Liver (tissue), 9 donors: ENCODE measurements around the gene P2RY10. TPM values are rescaled to one million over a fixed set of nuclear protein-coding genes. Genes with fewer than 3 reads are reported as not detected.

Source experiments
- DNase-seq: peaks from one replicate; pipeline ENCODE4 v3.0.0-alpha.2; 2017; ENCODE audit warnings: low spot score
- H3K27ac ChIP-seq, 2 donors: one replicate each; pipeline ENCODE4 v1.7.0; 2013; ENCODE audit warnings: inconsistent platforms in 2 of 2, low read length in 2 of 2, control low read depth in 1 of 2, low read depth in 1 of 2, mild to moderate bottlenecking in 1 of 2
- H3K27me3 ChIP-seq, 4 donors: one replicate each; pipeline versions ENCODE4 v1.6.1 to v1.7.0; 2013; ENCODE audit warnings: low read length in 3 of 4, inconsistent platforms in 1 of 4, mild to moderate bottlenecking in 1 of 4, moderate library complexity in 1 of 4; ENCODE audit not compliant: control insufficient read depth in 4 of 4, insufficient read depth in 4 of 4
- H3K36me3 ChIP-seq, 4 donors: one replicate each; pipeline versions ENCODE4 v1.6.1 to v1.7.0; 2013; ENCODE audit warnings: low read length in 3 of 4, mild to moderate bottlenecking in 3 of 4, low read depth in 1 of 4, moderate library complexity in 1 of 4; ENCODE audit not compliant: control insufficient read depth in 4 of 4, insufficient read depth in 3 of 4
- H3K4me1 ChIP-seq, 4 donors: one replicate each; pipeline versions ENCODE4 v1.6.1 to v1.7.0; 2013; ENCODE audit warnings: low read length in 3 of 4, mild to moderate bottlenecking in 3 of 4, moderate library complexity in 1 of 4; ENCODE audit not compliant: control insufficient read depth in 4 of 4, insufficient read depth in 4 of 4
- H3K4me3 ChIP-seq, 3 donors: one replicate each; pipeline versions ENCODE4 v1.6.1 to v1.7.0; 2013; ENCODE audit warnings: low read length in 3 of 3, control low read depth in 1 of 3, low read depth in 1 of 3, mild to moderate bottlenecking in 1 of 3
- H3K9ac ChIP-seq, 2 donors: one replicate each; pipeline ENCODE4 v1.7.0; 2013; ENCODE audit warnings: low read length in 2 of 2, mild to moderate bottlenecking in 2 of 2, moderate library complexity in 2 of 2, control low read depth in 1 of 2, low read depth in 1 of 2
- H3K9me3 ChIP-seq, 4 donors: one replicate each; pipeline versions ENCODE4 v1.6.1 to v1.7.0; 2013; ENCODE audit warnings: low read length in 3 of 4; ENCODE audit not compliant: control insufficient read depth in 4 of 4
- EGR1 ChIP-seq, 2 donors: IDR thresholded peaks; 2 replicates each; pipeline ENCODE4 v1.6.1; 2016 to 2018; ENCODE audit warnings: antibody characterized with exemption in 2 of 2, low read depth in 2 of 2
- FOXA1 ChIP-seq: IDR thresholded peaks from 2 replicates; pipeline ENCODE4 v1.6.1; 2016; ENCODE audit warnings: antibody characterized with exemption
- FOXA2 ChIP-seq: IDR thresholded peaks from 2 replicates; pipeline ENCODE4 v1.6.1; 2016; ENCODE audit warnings: antibody characterized with exemption
- GABPA ChIP-seq, 2 donors: IDR thresholded peaks in 1 of 2; conservative IDR thresholded peaks in 1 of 2; 2 replicates each; pipeline ENCODE4 v1.6.1; 2016; ENCODE audit warnings: antibody characterized with exemption in 2 of 2, mild to moderate bottlenecking in 1 of 2, moderate library complexity in 1 of 2
- HNF4A ChIP-seq, 2 donors: conservative IDR thresholded peaks; 2 replicates each; pipeline ENCODE4 v1.6.1; 2016; ENCODE audit warnings: antibody characterized with exemption in 2 of 2, mild to moderate bottlenecking in 2 of 2
- HNF4G ChIP-seq: IDR thresholded peaks from 2 replicates; pipeline ENCODE4 v1.6.1; 2016; ENCODE audit warnings: antibody characterized with exemption
- JUND ChIP-seq, 2 donors: IDR thresholded peaks; 2 replicates each; pipeline ENCODE4 v1.6.1; 2016; ENCODE audit warnings: antibody characterized with exemption in 2 of 2
- MAX ChIP-seq: IDR thresholded peaks from 2 replicates; pipeline ENCODE4 v1.6.1; 2016; ENCODE audit warnings: antibody characterized with exemption
- NR2F2 ChIP-seq: IDR thresholded peaks from 2 replicates; pipeline ENCODE4 v1.6.1; 2016; ENCODE audit warnings: antibody characterized with exemption
- RAD21 ChIP-seq, 2 donors: IDR thresholded peaks; 2 replicates each; pipeline ENCODE4 v1.6.1; 2016; ENCODE audit warnings: antibody characterized with exemption in 2 of 2, mild to moderate bottlenecking in 2 of 2
- REST ChIP-seq: IDR thresholded peaks from 2 replicates; pipeline ENCODE4 v1.6.1; 2016; ENCODE audit warnings: antibody characterized with exemption, mild to moderate bottlenecking
- RXRA ChIP-seq, 2 donors: IDR thresholded peaks; 2 replicates each; pipeline ENCODE4 v1.6.1; 2017 to 2018; ENCODE audit warnings: antibody characterized with exemption in 2 of 2, mild to moderate bottlenecking in 1 of 2
- SP1 ChIP-seq: IDR thresholded peaks from 2 replicates; pipeline ENCODE4 v1.6.1; 2018; ENCODE audit warnings: antibody characterized with exemption, mild to moderate bottlenecking
- TAF1 ChIP-seq: conservative IDR thresholded peaks from 2 replicates; pipeline ENCODE4 v1.6.1; 2016; ENCODE audit warnings: antibody characterized with exemption, mild to moderate bottlenecking
- YY1 ChIP-seq: IDR thresholded peaks from 2 replicates; pipeline ENCODE4 v1.6.1; 2016; ENCODE audit warnings: antibody characterized with exemption, mild to moderate bottlenecking
- WGBS: extraction: QIAGEN DNeasy Blood & Tissue Kit; methylation state at CpG from one replicate; pipeline ENCODE4 v1.1.7; 2013; 5-methylcytosine and 5-hydroxymethylcytosine counted together
- polyA plus RNA-seq, 2 donors: library from polyadenylated mRNA; stranded (reverse) in 1 of 2; unstranded in 1 of 2; fragments of 200-250 nt in 1 of 2; fragments of >200 nt in 1 of 2; fragmentation: Nextera tagmentation in 1 of 2; extraction: Ambion mirVana in 1 of 2; gene quantifications; one replicate each; pipeline versions ENCODE4 v1.2.1 to v1.2.3, GENCODE V29; 2013 to 2015
- total RNA-seq, 2 donors: library from RNA; depleted of rRNA; stranded (reverse); fragments of >200 nt; gene quantifications; one replicate each; pipeline ENCODE4 v1.2.3, GENCODE V29; 2014
- TF ChIP-seq, protein P1 (sequence below): IDR thresholded peaks from 2 replicates; pipeline ENCODE4 v1.6.1; 2016; ENCODE audit warnings: antibody characterized with exemption
- donor health status: healthy.
- donor health status: healthy.
- donor health status: healthy.
- donor health status: healthy.
- donor health status: healthy.

P2RY10 gene
- total and polyA plus RNA-seq, 4 donors, result 0.17 to 1.8 (median 0.25) TPM

DNA sequence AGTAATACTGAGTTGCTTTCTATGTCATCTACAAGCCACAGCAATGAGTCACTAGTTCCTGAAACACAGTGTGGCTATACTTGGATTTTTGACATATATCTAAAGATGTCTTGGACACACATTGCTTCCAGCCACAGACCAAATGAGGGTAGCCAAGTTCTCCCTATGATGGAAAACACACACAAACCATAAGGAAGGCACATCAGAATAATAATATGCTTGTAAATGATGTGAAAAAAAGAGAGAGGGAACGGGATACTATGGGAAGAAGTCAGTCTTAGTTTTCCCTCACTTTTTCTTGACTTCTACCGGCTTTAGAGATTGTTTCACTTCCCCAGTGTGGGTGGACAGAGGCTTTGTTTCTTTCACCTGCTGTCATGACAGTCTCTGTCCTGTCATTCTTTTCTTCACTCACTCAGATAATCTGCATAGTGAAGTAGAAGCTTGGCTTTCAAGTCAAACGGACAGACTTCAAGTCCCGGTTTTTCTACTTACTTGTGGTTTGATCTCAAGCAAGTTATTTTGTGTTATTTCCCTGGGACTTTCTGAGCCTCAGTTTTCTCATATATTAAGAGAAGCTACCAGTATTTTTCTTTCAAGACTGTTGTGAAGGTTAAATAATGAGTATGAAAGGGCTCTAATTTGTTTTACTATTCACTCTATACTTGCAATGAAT is 34.7 kb downstream of the P2RY10 start:
- Histone ChIP-seq H3K27ac (no peak overlapping the region), H3K4me1 (no peaks in the 10 kb centered on the region), H3K9ac (no peak overlapping the region), H3K9me3 (no peaks in the 10 kb centered on the region), H3K36me3 (no peaks in the 10 kb centered on the region), H3K27me3 (no peaks in the 10 kb centered on the region), H3K4me3 (no peak overlapping the region)
- TF ChIP-seq REST (no peak), FOXA1 (no peak), SP1 (no peak), NR2F2 (no peak), TAF1 (no peak), RAD21 (IDR thresholded peaks at IDR 0.05) (no peak), FOXA2 (no peak), JUND (IDR thresholded peaks at IDR 0.05) (no peak), GABPA (IDR thresholded peaks at IDR 0.05 in 1 of 2, conservative IDR thresholded peaks at IDR 0.05 in 1 of 2) (no peak), YY1 (no peak), HNF4G (no peak)
- no peak for DNase-seq
- WGBS, result 51% methylated on average over 4 of the region's 4 CpGs

DNA sequence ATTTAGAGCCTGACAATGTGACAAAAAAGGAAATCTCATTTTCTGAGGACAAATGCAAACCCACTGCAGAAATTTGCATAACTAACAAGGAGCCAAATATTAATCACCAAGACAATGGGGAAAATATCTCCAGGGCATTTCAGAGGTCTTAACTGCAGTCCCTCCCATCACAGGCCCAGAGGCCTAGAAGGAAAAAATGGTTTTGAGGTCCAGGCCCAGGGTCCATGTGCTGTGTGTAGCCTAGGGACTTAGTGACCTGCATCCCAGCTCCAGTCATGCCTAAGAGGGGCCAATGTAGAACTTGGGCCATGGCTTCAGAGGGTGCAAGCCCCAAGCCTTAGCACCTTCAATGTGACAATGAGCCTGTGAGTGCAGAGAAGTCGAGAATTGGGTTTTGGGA is 44.2 kb downstream of the P2RY10 start:
- Histone ChIP-seq H3K4me3 (no peak overlapping the region), H3K4me1 (no peaks in the 10 kb centered on the region), H3K9me3 (peaks cover 0 to 5% (median 0%) of the 10 kb centered on the region in 4 donors), H3K27me3 (no peaks in the 10 kb centered on the region), H3K36me3 (no peaks in the 10 kb centered on the region), H3K27ac (no peak overlapping the region), H3K9ac (no peak overlapping the region)
- WGBS, result 33% methylated on average over 1 of the region's 1 CpG
- TF ChIP-seq NR2F2 (no peak), JUND (IDR thresholded peaks at IDR 0.05) (no peak), RXRA (IDR thresholded peaks at IDR 0.05) (no peak), MAX (no peak), GABPA (IDR thresholded peaks at IDR 0.05 in 1 of 2, conservative IDR thresholded peaks at IDR 0.05 in 1 of 2) (no peak), RAD21 (IDR thresholded peaks at IDR 0.05) (no peak), EGR1 (IDR thresholded peaks at IDR 0.05; ENCODE audit: low read depth in 2 of 2) (no peak), FOXA1 (no peak), REST (no peak), TAF1 (no peak), FOXA2 (no peak), SP1 (no peak), HNF4A (conservative IDR thresholded peaks at IDR 0.05) (no peak)
- TF ChIP-seq, protein P1, sequence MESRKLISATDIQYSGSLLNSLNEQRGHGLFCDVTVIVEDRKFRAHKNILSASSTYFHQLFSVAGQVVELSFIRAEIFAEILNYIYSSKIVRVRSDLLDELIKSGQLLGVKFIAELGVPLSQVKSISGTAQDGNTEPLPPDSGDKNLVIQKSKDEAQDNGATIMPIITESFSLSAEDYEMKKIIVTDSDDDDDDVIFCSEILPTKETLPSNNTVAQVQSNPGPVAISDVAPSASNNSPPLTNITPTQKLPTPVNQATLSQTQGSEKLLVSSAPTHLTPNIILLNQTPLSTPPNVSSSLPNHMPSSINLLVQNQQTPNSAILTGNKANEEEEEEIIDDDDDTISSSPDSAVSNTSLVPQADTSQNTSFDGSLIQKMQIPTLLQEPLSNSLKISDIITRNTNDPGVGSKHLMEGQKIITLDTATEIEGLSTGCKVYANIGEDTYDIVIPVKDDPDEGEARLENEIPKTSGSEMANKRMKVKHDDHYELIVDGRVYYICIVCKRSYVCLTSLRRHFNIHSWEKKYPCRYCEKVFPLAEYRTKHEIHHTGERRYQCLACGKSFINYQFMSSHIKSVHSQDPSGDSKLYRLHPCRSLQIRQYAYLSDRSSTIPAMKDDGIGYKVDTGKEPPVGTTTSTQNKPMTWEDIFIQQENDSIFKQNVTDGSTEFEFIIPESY, result no peak
- DNase-seq, result no peak
